DOHH2 (cell line): ENCODE data around the gene DCLK1.

Source experiments
- CTCF ChIP-seq: fragments of 200-600 bp; sonication (generic); IDR thresholded peaks from one replicate; pipeline ENCODE4 v1.5.1; 2014; ENCODE audit warnings: antibody characterized with exemption, mild to moderate bottlenecking, low read depth, low read length; ENCODE audit not compliant: poor library complexity, severe bottlenecking
- EZH2phosphoT487 ChIP-seq: fragments of 200-600 bp; sonication (generic); IDR thresholded peaks from 2 replicates; pipeline ENCODE4 v1.6.1; 2017; ENCODE audit warnings: borderline replicate concordance, mild to moderate bottlenecking, antibody characterized with exemption, low read length, moderate library complexity, mixed read lengths

GRCh38 chr13:36115306-36115705, 15.9 kb downstream of the DCLK1 start:
- TF ChIP-seq EZH2phosphoT487 (no peak), CTCF (no peak)
